Left ventricle myocardium inferior (tissue), 1 donor: ENCODE measurements around the gene ZFAND2B. TPM values are rescaled to one million over a fixed set of nuclear protein-coding genes. Genes with fewer than 3 reads are reported as not detected.
"Not testable (repeated sequence)": the region's sequence is repeated elsewhere in the genome, so short reads cannot be mapped to it uniquely, and the experiment has no call there.

Experiments
- DNase-seq: peaks from one replicate; pipeline ENCODE4 v3.0.0-alpha.2; 2020
- H3K27ac ChIP-seq: fragments of 200-600 bp; replicated peaks from 2 replicates; pipeline ENCODE4 v1.8.0; 2021
- H3K27me3 ChIP-seq: fragments of 200-600 bp; 2 replicates; pipeline ENCODE4 v1.8.0; 2021; ENCODE audit warnings: low read depth
- H3K36me3 ChIP-seq: fragments of 200-600 bp; 2 replicates; pipeline ENCODE4 v1.8.0; 2021
- H3K4me1 ChIP-seq: fragments of 200-600 bp; 2 replicates; pipeline ENCODE4 v1.8.0; 2021
- H3K4me3 ChIP-seq: fragments of 200-600 bp; 2 replicates; pipeline ENCODE4 v1.8.0; 2021; ENCODE audit warnings: mild to moderate bottlenecking, moderate library complexity
- H3K9me3 ChIP-seq: fragments of 200-600 bp; replicated peaks from 2 replicates; pipeline ENCODE4 v1.8.0; 2021
- CTCF ChIP-seq: fragments of 200-600 bp; IDR thresholded peaks from 2 replicates; pipeline ENCODE4 v1.8.0; 2021; ENCODE audit warnings: antibody characterized with exemption, mild to moderate bottlenecking, borderline replicate concordance
- intact Hi-C: fragments of 100-400 bp; cut with micrococcal nuclease; formaldehyde crosslinking; loops from one replicate; pipeline ENCODE4 v1.11.0; 2022
- total RNA-seq: library from RNA; stranded (reverse); fragmentation: NEBNext Ultra II Directional; extraction: Animal tissue kit (Norgen Biotek cat#: 25700); gene quantifications from one replicate; pipeline ENCODE4 v1.2.1, GENCODE V29; 2021
- donor health status: DM: no; HTN: yes; CAD: no; lungs with severe emphysema.

ZFAND2B gene
- total RNA-seq, 1 donor from 2014 or later = 19.7 TPM

DNA sequence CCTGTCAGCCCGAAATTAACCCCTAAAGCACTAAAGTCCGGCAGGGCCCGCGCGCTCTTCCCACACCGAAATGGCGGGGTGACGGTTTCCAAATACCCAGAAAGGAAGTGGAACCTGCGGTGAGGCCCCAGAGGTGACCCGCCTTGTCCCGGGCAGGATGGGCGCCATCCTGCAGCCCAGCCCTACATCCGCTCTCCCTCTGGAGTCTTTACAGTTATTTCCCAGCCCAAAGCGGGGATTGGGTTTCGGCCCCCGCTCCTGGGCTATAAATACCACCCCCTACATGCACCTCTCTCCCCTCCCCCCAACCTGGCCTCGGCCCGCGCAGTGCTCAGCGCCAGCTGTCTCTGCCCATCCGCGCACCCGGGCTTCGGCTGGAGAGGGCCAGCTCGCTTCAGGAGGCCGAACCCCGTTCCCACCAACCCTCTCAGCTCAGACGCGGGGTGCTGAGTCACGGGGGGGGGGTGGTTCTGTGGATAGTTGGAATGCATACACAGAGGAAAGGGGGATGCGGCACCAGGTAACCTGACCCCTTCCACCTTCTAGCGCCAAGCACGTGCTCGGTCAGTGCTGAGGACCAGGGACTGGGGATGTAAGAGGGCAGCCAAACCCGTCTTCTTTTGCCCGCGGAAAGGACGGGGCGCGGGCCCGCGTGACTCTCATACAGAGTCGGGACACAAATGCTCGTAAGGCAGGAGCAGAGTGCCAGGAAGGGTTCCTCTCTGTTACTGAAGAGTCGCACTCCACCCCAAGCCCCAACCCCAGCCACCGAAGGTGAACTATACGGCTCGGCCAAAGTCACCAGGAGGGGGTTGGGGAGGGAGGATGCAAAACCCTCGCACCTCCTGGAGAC, 46.5 kb downstream of the ZFAND2B start, which contains the start of gene TUBA4B:
Gene TUBA4B (plus strand): TSS at position 344 of the 853 bp plus-strand sequence. CDS start 165 bp downstream, at position 509.
- no peak for DNase-seq
- Histone ChIP-seq H3K4me3 (peak within 1 kb of the TSS; percentile 85), H3K27ac (peak within 1 kb of the TSS; percentile 87), H3K27me3 (peaks cover 24% of the 10 kb centered on the region), H3K36me3 (peaks cover 22% of the 10 kb centered on the region), H3K9me3 (no peaks in the 10 kb centered on the region), H3K4me1 (peaks cover 67% of the 10 kb centered on the region)
- TF ChIP-seq CTCF = no peak
- intact Hi-C loops = no loop called here

DNA sequence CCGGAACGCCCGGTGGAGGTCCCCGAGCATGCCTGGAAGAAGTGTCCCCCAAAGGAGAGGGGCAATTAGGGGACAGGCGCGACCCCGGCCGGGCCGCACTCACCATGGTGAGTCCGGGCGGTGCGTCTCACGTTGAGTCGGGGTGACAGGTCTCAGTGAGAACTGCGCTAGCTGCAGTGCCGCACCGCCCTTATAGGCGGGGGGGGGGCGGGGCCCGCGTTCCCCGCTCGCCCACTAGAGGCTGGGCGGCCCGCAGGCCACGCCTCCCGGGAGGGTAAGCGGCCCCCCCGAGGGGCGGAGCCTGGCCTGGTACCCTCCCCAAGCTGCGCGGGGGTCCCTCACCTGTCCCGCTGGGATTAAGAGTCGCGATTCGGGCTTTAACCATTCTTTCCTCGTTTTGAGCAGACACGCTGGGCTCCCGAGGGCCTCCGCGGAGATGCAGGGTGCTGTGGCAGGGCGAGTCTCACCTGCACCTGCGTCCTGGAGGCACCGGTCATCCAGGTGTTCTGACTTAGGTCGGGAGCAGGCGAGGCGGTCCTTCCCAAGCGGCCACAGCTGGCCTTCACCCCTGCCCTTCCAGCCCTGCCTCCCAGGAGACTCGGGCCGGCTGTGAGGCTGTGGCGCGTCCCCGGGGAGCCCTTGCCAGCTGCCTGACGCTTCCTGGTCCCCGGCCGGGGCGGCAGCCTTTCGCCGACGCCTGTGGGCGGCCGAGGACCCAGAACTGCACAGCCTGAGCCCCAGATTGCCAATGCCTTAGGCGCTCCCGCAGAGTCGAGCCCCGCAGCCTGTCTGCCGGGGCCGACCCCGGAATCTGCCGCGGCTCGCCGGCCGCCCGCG, 47.4 kb downstream of the ZFAND2B start, which contains the start of gene TUBA4A:
Gene TUBA4A (minus strand): TSS at position 166 of the 837 bp plus-strand sequence. CDS start 60 bp downstream, at position 106.
- peak; percentile 42 for TF ChIP-seq CTCF
- peak; percentile 86 for DNase-seq
- peaks cover 19% of the 10 kb centered on the region for H3K36me3 ChIP-seq
- H3K4me3 ChIP-seq = peak within 1 kb of the TSS; percentile 85
- intact Hi-C loops = no loop called here
- H3K9me3 ChIP-seq = no peaks in the 10 kb centered on the region
- peaks cover 59% of the 10 kb centered on the region for H3K4me1 ChIP-seq
- H3K27ac ChIP-seq = peak within 1 kb of the TSS; percentile 87
- H3K27me3 ChIP-seq = peaks cover 29% of the 10 kb centered on the region

- no peaks in the 10 kb centered on the region for H3K9me3 ChIP-seq
- H3K4me1 ChIP-seq = peaks cover 51% of the 10 kb centered on the region
- intact Hi-C loops = no loop called here
- H3K36me3 ChIP-seq = peaks cover 19% of the 10 kb centered on the region
- peaks cover 35% of the 10 kb centered on the region for H3K27me3 ChIP-seq
- H3K27ac ChIP-seq = peak overlapping the region; percentile 87
- TF ChIP-seq CTCF = no peak
- peak overlapping the region; percentile 85 for H3K4me3 ChIP-seq
- no peak for DNase-seq
Observed at GRCh38 chr2:219254590-219255201, 48.1 kb downstream of the ZFAND2B start.

DNA sequence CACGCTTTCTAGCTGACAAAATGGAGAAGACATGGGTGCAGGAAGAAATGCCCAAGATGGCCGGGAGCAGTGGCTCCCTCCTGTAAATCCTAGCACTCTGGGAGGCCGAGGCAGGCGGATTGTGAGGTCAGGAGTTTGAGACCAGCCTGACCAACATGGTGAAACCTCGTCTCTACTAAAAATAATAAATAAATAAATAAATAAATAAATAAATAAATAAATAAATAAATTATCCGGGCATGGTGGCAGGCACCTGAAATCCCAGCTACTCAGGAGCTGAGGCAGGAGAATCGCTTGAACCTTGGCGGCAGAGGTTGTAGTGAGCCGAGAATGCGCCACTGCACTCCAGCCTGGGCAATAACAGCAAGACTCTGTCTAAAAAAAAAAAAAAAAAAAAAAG, 52.4 kb downstream of the ZFAND2B start:
- H3K4me1 ChIP-seq = peaks cover 12% of the 10 kb centered on the region
- intact Hi-C loops, H3K9me3 ChIP-seq, H3K4me3 ChIP-seq, DNase-seq, H3K27ac ChIP-seq, H3K36me3 ChIP-seq: not testable (repeated sequence)
- H3K27me3 ChIP-seq = peaks cover 64% of the 10 kb centered on the region

Other genes with a start within 250 kb of the ZFAND2B start
- gene CDK5R2, start 247.1 kb upstream of the ZFAND2B start, total RNA-seq = not detected
- not detected for gene FEV, start 221.6 kb upstream of the ZFAND2B start, total RNA-seq
- gene CRYBA2, start 213.4 kb upstream of the ZFAND2B start, total RNA-seq = not detected
- gene CFAP65, start 165.3 kb upstream of the ZFAND2B start, total RNA-seq = not detected
- not detected for gene IHH, start 145.9 kb upstream of the ZFAND2B start, total RNA-seq
- gene NHEJ1, start 46.0 kb upstream of the ZFAND2B start, total RNA-seq = 6.4 TPM
- gene SLC23A3, start 36.8 kb upstream of the ZFAND2B start, total RNA-seq = 0.58 TPM
- gene CNPPD1, start 29.9 kb upstream of the ZFAND2B start, total RNA-seq = 58.1 TPM
- gene RETREG2, start 28.5 kb upstream of the ZFAND2B start, total RNA-seq = 29.9 TPM
- gene ABCB6, start 12.2 kb downstream of the ZFAND2B start, total RNA-seq = 21.5 TPM
- gene ATG9A, start 22.9 kb downstream of the ZFAND2B start, total RNA-seq = 78.2 TPM
- 29.8 TPM for gene ANKZF1, start 23.0 kb downstream of the ZFAND2B start, total RNA-seq
- gene GLB1L, start 38.7 kb downstream of the ZFAND2B start, total RNA-seq = 1.7 TPM
- 19.2 TPM for gene STK16, start 38.7 kb downstream of the ZFAND2B start, total RNA-seq
- gene TUBA4B, start 46.5 kb downstream of the ZFAND2B start, total RNA-seq = not detected
- 130 TPM for gene TUBA4A, start 47.1 kb downstream of the ZFAND2B start, total RNA-seq
- gene DNAJB2, start 72.6 kb downstream of the ZFAND2B start, total RNA-seq = 77.5 TPM
- 0.11 TPM for gene PTPRN, start 102.6 kb downstream of the ZFAND2B start, total RNA-seq
- not detected for gene RESP18, start 126.0 kb downstream of the ZFAND2B start, total RNA-seq
- 73.0 TPM for gene DNPEP, start 181.1 kb downstream of the ZFAND2B start, total RNA-seq
- gene DES, start 211.6 kb downstream of the ZFAND2B start, total RNA-seq = 15,954 TPM
- 145 TPM for gene SPEG, start 228.1 kb downstream of the ZFAND2B start, total RNA-seq